ENCODE results near the gene MCTP1.

- no peak for TF ChIP-seq POLR2A (IDR thresholded peaks at IDR 0.05)
- TF ChIP-seq, protein P1, sequence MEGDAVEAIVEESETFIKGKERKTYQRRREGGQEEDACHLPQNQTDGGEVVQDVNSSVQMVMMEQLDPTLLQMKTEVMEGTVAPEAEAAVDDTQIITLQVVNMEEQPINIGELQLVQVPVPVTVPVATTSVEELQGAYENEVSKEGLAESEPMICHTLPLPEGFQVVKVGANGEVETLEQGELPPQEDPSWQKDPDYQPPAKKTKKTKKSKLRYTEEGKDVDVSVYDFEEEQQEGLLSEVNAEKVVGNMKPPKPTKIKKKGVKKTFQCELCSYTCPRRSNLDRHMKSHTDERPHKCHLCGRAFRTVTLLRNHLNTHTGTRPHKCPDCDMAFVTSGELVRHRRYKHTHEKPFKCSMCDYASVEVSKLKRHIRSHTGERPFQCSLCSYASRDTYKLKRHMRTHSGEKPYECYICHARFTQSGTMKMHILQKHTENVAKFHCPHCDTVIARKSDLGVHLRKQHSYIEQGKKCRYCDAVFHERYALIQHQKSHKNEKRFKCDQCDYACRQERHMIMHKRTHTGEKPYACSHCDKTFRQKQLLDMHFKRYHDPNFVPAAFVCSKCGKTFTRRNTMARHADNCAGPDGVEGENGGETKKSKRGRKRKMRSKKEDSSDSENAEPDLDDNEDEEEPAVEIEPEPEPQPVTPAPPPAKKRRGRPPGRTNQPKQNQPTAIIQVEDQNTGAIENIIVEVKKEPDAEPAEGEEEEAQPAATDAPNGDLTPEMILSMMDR (IDR thresholded peaks at IDR 0.05), result no peak
- TF ChIP-seq EP300 (IDR thresholded peaks at IDR 0.05), result no peak
Observed at GRCh38 chr5:95102080-95102479, 182.8 kb downstream of the MCTP1 start.

All from tibial nerve (tissue), 4 donors.